NB4 (cell line): ENCODE results near the gene TBCCD1.

Experiments used
- CTCF ChIP-seq: IDR thresholded peaks from one replicate; pipeline ENCODE4 v1.5.1; 2012; ENCODE audit warnings: low read depth, low read length
- MAX ChIP-seq: IDR thresholded peaks from 2 replicates; pipeline ENCODE4 v1.6.1; 2011; ENCODE audit warnings: low read depth, low read length
- POLR2A ChIP-seq: IDR thresholded peaks from 2 replicates; pipeline ENCODE4 v1.6.1; 2011; ENCODE audit warnings: mild to moderate bottlenecking; ENCODE audit not compliant: insufficient read length; ENCODE audit errors: extremely low read depth

GRCh38 chr3:186564586-186564985 lies 2.6 kb downstream of the TBCCD1 start:
- TF ChIP-seq MAX (no peak), CTCF (no peak), POLR2A (no peak)
